Activated gamma-delta T cell treated with Interleukin-2 at 50 U/mL for 16 hours (primary cell): ENCODE results near the gene KCTD21.

Experiments used
- DNase-seq: peaks from one replicate; pipeline ENCODE4 v3.0.0-alpha.2; 2020

KCTD21 gene

GRCh38 chr11:78138291-78138690, 50.1 kb downstream of the KCTD21 start:
- no peak for DNase-seq

DNA sequence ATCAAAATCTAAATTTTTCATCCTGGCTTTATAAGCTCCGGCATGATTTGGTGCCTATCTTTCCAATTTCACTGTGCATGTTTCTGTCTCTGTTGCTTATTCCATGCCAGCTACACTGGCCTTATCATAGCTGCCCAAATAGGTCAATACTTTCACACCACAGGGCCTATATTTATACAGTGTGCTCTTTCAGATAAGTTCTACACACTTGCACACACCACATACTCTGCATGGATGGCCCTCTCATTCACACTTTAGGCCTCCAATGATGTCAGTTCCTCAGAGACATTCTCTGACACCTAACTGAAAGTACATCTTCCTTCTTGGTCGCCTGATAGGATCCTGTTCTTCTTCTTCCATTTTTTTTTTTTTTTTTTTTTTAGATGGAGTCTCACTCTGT, 56.0 kb downstream of the KCTD21 start:
- no peak for DNase-seq

GRCh38 chr11:78131956-78132355, 56.5 kb downstream of the KCTD21 start:
- no peak for DNase-seq

DNA sequence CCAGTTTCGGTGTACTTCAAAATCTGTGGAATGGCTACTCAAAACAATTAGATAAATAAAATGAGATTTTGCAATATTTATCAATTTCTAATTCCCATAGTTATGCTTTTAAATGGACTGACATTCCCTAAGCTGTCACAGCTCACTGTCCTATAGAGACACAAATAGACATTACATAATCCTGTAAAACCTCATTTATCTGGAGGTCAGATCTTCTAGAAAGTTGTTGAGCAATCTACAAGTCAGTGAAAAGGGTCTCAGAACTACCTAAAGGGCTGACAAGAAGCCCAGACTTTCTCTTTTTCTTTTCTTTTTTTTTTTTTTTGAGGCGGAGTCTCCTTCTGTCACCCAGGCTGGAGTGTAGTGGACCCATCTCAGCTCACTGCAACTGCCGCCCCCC, 61.0 kb downstream of the KCTD21 start:
- DNase-seq = no peak
